NCI-H2081 treated with DMSO at 0.1 percent for 48 hours (cell line): Measurements from ENCODE around the gene JHY.

Experiments
- DNase-seq: peaks from one replicate; lab custom pipeline; 2025; lab: John Stamatoyannopoulos, UW

Gene JHY

GRCh38 chr11:122951211-122951610 is 68.7 kb downstream of the JHY start:
- DNase-seq: no peak

GRCh38 chr11:122954455-122954854 is 71.9 kb downstream of the JHY start:
- DNase-seq: no peak

GRCh38 chr11:122963961-122964360 is 81.4 kb downstream of the JHY start:
- DNase-seq: no peak

- no peak for DNase-seq
Observed at GRCh38 chr11:122976061-122976733, 93.6 kb downstream of the JHY start.

- no peak for DNase-seq
Observed at GRCh38 chr11:122976734-122977469, 94.3 kb downstream of the JHY start.

GRCh38 chr11:122977470-122978298 is 95.1 kb downstream of the JHY start:
- DNase-seq: no peak

- no peak for DNase-seq
Observed at GRCh38 chr11:122978299-122978620, 95.7 kb downstream of the JHY start.

GRCh38 chr11:122979103-122979814 is 96.7 kb downstream of the JHY start:
- DNase-seq: no peak

GRCh38 chr11:122979815-122980595 is 97.4 kb downstream of the JHY start:
- no peak for DNase-seq

- DNase-seq: no peak
Observed at GRCh38 chr11:122981388-122982264, 99.1 kb downstream of the JHY start, which contains the start of gene BSX. BSX (minus strand) TSS chr11:122981834; CDS start chr11:122981671, 163 bp downstream.

GRCh38 chr11:122983438-122984185 is 101.1 kb downstream of the JHY start:
- DNase-seq: no peak

GRCh38 chr11:122984186-122985011 is 101.8 kb downstream of the JHY start:
- no peak for DNase-seq

GRCh38 chr11:122995526-122995925 is 113.0 kb downstream of the JHY start:
- no peak for DNase-seq

GRCh38 chr11:122998727-122999366 is 116.3 kb downstream of the JHY start:
- DNase-seq: no peak

- DNase-seq: no peak
Observed at GRCh38 chr11:123000721-123001120, 118.2 kb downstream of the JHY start.

GRCh38 chr11:123006860-123007542 is 124.4 kb downstream of the JHY start:
- DNase-seq: no peak
